HG02610 (cell line): ENCODE data around the gene TMEM44.

ENCODE experiments used
- ATAC-seq: cut with Tn5 transposase; IDR thresholded peaks from one replicate; pipeline ENCODE4 v1.9.1; 2021; ENCODE audit warnings: mild to moderate bottlenecking, moderate library complexity; ENCODE audit not compliant: unreplicated experiment

TMEM44 gene

GRCh38 chr3:194633349-194634004, at the start of gene TMEM44:
Gene TMEM44 (minus strand): TSS chr3:194633419. CDS start chr3:194633215, 204 bp downstream.
- peak; percentile 84 for ATAC-seq

GRCh38 chr3:194682694-194683310, 49.6 kb upstream of the TMEM44 start:
- peak; percentile 64 for ATAC-seq

GRCh38 chr3:194682189-194682693, 49.0 kb upstream of the TMEM44 start:
- ATAC-seq, result no peak

GRCh38 chr3:194680888-194681615, 47.8 kb upstream of the TMEM44 start:
- no peak for ATAC-seq

- no peak for ATAC-seq
Observed at GRCh38 chr3:194676471-194676870, 43.3 kb upstream of the TMEM44 start.

- ATAC-seq, result no peak
Observed at GRCh38 chr3:194675680-194676079, 42.5 kb upstream of the TMEM44 start.

GRCh38 chr3:194675081-194675640, 41.9 kb upstream of the TMEM44 start:
- no peak for ATAC-seq

GRCh38 chr3:194673761-194674160, 40.5 kb upstream of the TMEM44 start:
- no peak for ATAC-seq

GRCh38 chr3:194672876-194673275, 39.7 kb upstream of the TMEM44 start:
- no peak for ATAC-seq

GRCh38 chr3:194671900-194672808, 38.9 kb upstream of the TMEM44 start, which contains the start of gene LSG1:
Gene LSG1 (minus strand): TSS chr3:194672191. CDS start chr3:194672162, 29 bp downstream.
- ATAC-seq, result peak; percentile 82

- ATAC-seq, result no peak
Observed at GRCh38 chr3:194671511-194671899, 38.3 kb upstream of the TMEM44 start.

- no peak for ATAC-seq
Observed at GRCh38 chr3:194667363-194667762, 34.1 kb upstream of the TMEM44 start.

- no peak for ATAC-seq
Observed at GRCh38 chr3:194664857-194665256, 31.6 kb upstream of the TMEM44 start.

GRCh38 chr3:194661946-194662345, 28.7 kb upstream of the TMEM44 start:
- ATAC-seq, result no peak

- ATAC-seq, result no peak
Observed at GRCh38 chr3:194661374-194661773, 28.2 kb upstream of the TMEM44 start.

GRCh38 chr3:194659778-194660177, 26.6 kb upstream of the TMEM44 start:
- no peak for ATAC-seq

- ATAC-seq, result no peak
Observed at GRCh38 chr3:194658477-194659242, 25.4 kb upstream of the TMEM44 start.

GRCh38 chr3:194657439-194657838, 24.2 kb upstream of the TMEM44 start:
- ATAC-seq, result no peak

- ATAC-seq, result peak; percentile 93
Observed at GRCh38 chr3:194654443-194654842, 21.2 kb upstream of the TMEM44 start.

- ATAC-seq, result no peak
Observed at GRCh38 chr3:194647747-194648146, 14.5 kb upstream of the TMEM44 start.
